HG02973 (cell line): ENCODE data around the gene GRIN2C.

Experiments
- ATAC-seq: cut with Tn5 transposase; IDR thresholded peaks from one replicate; pipeline ENCODE4 v1.9.1; 2021; ENCODE audit warnings: moderate library complexity; ENCODE audit not compliant: unreplicated experiment

Gene GRIN2C

DNA sequence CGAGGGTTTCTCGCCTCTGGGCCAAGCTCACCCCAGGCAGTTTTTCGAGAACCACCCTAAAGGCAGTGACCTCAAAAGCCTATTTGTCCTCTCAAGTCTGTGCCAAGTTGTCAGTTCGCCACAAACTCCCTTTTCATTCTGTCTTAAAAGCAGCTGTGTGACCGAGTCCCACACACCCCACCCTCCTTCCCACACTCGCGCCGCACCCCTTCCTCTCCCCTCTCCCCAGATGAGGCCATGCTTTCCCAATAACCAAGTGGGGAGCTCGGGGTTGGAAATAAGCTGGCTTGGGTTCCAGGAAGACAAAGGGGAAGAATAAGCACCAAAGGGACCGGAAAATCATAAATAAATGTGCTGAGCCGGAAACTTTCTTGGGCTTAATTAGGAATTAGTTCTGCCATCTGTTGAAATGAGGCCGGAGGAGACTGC lies 36.7 kb downstream of the GRIN2C start:
- ATAC-seq, result no peak

GRCh38 chr17:74822335-74822938 lies 37.2 kb downstream of the GRIN2C start:
- ATAC-seq, result no peak

- ATAC-seq, result no peak
These were observed 37.9 kb downstream of the GRIN2C start for GRCh38 chr17:74821655-74822334.

GRCh38 chr17:74819801-74820436 lies 39.8 kb downstream of the GRIN2C start:
- ATAC-seq, result no peak

DNA sequence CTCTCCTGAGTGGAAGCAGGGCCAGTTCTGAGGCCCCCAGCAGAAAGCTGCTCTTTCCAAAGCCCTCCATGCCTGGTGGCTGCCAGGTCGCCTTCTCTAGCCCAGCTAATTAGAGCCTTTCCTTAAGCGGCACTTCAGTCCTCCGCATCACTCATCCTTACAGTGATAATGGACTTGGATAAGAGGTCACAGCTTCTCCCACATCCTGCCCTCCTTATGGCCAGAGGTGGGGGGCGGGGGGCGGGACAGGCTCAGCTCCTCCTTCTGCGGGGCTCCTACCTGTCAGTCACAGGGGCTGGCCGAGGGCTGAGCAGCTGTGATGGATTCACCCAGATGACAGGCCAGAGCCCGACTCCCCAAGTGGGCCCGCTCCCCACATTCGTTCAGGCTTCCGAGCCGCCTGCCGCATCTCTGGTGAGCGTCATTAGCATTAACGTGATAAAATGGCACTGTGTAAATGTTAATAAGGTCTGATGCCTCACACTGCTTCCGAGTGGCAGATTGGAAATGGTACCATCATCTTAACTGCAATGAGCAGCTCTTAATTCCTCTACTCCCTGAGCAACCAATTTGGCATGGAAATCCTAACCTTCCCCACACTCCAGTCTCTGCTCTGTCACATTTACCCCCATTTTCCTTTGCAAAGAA lies 41.3 kb downstream of the GRIN2C start:
- no peak for ATAC-seq

DNA sequence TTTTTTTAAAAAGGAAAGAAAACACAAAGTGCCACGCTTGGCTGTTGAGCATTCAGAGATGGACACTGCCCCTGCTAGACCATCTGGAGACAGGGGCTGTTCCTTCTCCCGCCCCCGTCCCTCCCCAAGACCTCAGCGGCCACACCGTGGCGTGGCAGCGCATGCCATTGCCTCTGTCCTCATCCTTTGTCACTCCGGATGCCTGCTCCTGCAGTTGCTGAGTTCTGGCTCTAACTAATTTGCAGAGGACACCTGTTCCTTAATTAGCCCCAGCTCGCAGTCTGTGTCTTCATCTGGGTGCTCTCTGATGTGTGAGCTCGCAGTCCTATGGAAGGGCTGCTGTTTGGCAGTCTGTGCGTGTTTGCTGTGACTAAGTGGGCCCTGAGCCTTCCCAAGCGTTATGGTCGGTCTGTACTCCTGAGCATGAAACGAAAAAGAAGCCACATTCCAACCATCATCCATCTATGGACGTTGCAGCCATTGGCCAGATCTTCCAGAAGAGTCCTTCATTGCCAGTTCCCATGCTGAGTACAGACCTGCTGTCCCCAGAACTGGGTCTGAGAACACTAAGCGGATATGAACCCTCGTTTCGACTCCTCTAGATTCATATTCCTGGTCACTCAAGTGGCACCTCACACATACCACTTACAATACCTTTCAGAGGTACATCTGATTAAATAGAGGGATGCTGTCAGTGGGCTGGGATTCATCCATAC lies 42.6 kb downstream of the GRIN2C start:
- no peak for ATAC-seq

- no peak for ATAC-seq
These were observed 43.9 kb downstream of the GRIN2C start for GRCh38 chr17:74815550-74816370.

DNA sequence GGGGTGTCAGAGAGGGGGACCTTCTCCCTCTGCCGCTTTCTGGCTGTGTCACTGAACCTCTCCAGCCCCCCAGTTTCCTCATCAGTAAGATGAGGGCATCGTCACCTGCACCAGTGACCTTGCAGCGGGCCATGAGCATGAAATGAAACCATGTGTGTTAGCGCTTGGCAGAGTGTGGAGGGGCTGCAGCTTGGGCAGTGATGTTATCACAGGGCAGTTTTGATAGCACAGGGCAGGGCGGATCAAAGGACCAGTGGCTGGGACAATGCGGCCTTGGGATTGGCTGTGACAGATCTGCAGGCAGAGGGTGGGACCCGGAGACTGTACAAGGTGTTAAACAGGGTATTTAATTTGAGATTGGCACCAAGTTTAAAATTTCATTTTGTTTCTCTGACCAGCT lies 44.6 kb downstream of the GRIN2C start:
- no peak for ATAC-seq

DNA sequence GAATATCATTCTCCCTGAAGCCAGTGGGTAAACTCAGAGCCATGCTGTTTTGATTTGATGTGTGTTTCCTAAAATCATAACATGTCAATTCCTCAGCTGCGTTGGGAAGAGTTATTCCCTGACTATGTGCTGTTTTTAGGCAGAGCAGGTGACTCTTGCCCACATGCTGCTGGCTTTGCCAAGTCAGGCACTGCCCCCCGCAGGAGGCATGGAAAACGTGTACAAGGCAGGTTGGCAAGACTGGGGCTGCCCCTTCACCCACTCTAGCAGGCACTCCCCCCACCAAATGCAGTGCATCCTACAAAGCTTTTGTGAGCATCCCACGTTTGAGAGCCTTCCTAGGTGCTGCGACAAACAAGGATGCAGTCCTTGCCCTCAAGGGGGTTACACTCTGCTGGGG lies 45.2 kb downstream of the GRIN2C start:
- no peak for ATAC-seq

GRCh38 chr17:74812109-74813009 lies 47.3 kb downstream of the GRIN2C start:
- ATAC-seq, result no peak

GRCh38 chr17:74810699-74811485 lies 48.8 kb downstream of the GRIN2C start:
- no peak for ATAC-seq

GRCh38 chr17:74808714-74809430 lies 50.8 kb downstream of the GRIN2C start:
- no peak for ATAC-seq

DNA sequence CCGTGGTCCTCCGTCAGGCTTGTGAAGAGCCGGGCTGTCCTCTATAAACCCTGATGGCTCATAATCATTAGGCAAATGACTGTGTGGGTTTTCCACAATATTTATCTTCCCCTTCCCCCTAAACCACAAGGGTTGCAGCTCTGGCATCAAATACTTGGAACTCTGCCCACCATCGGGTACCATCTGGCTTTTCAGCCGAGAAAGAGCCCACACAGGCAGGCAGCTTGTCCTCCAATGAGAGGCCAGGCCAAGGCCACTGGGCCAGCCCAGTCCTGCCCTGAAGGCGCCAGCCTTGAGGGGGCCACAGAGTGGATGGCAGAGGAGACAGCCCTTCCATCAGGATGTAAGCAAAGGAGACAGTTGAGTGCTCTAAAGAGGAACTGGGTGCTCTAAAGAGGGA lies 51.8 kb downstream of the GRIN2C start:
- no peak for ATAC-seq

DNA sequence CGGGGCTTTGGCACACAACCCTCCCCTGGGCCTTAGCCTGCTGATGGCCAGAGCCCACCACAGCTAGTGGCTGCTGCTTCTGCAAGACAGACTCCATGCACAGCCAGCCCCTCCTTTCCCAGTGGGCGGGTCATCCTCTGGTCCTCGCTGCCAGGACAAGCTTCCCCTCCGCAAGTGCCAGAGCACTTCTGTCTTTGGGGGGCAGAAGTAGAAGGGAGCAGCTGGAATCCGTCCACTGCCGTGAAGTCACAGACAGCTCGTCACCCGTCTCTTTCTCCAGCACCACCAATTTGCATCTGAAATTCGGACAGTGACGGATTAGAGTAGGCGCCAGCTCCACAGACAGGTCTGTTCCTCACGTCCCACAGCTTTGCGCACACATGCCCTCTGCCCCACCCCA lies 52.2 kb downstream of the GRIN2C start:
- no peak for ATAC-seq

DNA sequence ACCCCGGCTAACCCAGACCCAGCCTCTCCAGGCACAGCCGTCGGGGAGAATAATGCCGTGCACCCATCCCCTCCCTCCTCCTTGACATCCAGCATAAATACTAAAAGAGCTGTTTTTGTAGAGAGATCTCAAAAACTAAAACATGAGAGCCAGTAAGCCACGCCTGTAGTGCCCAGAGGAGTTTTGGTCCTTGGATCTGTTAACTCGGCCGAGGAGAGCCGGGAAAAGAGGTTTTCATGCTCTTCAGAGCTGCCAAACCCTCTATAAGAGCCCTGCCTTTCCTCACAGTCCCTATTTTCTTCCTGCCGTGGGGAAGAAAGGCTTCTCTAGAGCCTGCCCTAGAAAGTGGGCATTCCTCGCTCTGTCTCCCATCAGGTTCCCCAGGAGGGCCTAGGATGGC lies 53.4 kb downstream of the GRIN2C start:
- ATAC-seq, result no peak

DNA sequence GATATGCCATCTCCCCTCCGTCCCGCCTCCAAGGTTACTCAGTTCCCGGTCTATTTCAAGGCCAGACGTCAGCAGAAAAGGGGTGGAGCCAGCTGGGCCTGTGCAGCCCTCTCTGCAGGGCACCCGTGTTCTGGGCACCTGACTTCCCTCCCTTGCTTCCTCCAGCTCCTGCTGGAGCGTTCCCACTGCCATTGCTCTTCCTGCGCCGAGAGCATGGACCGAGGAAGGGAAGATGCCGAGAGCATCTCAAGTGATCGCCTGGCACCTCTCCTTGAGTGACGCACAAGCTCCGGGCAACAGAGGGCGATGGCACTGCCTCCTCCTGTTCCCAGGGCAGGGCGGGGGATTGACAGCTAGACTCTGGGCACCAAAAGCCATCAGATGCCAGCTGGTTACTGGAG lies 54.1 kb downstream of the GRIN2C start:
- no peak for ATAC-seq

- ATAC-seq, result no peak
These were observed 55.0 kb downstream of the GRIN2C start for GRCh38 chr17:74804683-74805082.

GRCh38 chr17:74803971-74804370 lies 55.7 kb downstream of the GRIN2C start:
- ATAC-seq, result no peak
